Sigmoid colon (tissue), 4 donors: ENCODE measurements around the gene DHH.
"Not testable (repeated sequence)": the region's sequence is repeated elsewhere in the genome, so short reads cannot be mapped to it uniquely, and the experiment has no call there.

Experiments
- CTCF ChIP-seq, 4 experiments: fragments of 450-650 bp in 3 of 4; fragments of 200-600 bp in 1 of 4; IDR thresholded peaks; one replicate each; pipeline ENCODE4 v1.5.1; 2016 to 2019; ENCODE audit warnings: antibody characterized with exemption in 4 of 4, mild to moderate bottlenecking in 3 of 4, moderate library complexity in 2 of 4
- POLR2AphosphoS5 ChIP-seq, 4 donors: sonication (generic); formaldehyde crosslinking; IDR thresholded peaks; one replicate each; pipeline ENCODE4 v1.6.1; 2017; ENCODE audit warnings: antibody characterized with exemption in 4 of 4

- not testable (repeated sequence) for TF ChIP-seq CTCF, POLR2AphosphoS5 (IDR thresholded peaks at IDR 0.05)
These were observed 33.4 kb upstream of the DHH start for GRCh38 chr12:49127971-49128370.
